GM23338 (cell line): Measurements from ENCODE around the gene IFITM10. TPM values are rescaled to one million over a fixed set of nuclear protein-coding genes. Genes with fewer than 3 reads are reported as not detected.

Experiments used
- ATAC-seq: fragments of 200-7000 bp; cut with Tn5 transposase; 3 replicates; pipeline ENCODE4 v1.9.1; 2020
- DNase-seq: peaks from one replicate; pipeline ENCODE4 v3.0.0-alpha.2; 2015; ENCODE audit warnings: low spot score
- H2AFZ ChIP-seq: fragments of 200-600 bp; sonication (generic); 2 replicates; pipeline ENCODE4 v1.8.0; 2016; ENCODE audit warnings: antibody characterized with exemption, mild to moderate bottlenecking, moderate library complexity
- H3F3A ChIP-seq: fragments of 200-600 bp; sonication (generic); replicated peaks from 2 replicates; pipeline ENCODE4 v1.8.0; 2017; ENCODE audit warnings: antibody characterized with exemption, mixed run types, low read depth
- H3K27ac ChIP-seq: fragments of 200-600 bp; sonication (generic); 2 replicates; pipeline ENCODE4 v1.6.1; 2016; ENCODE audit warnings: low read depth
- H3K27me3 ChIP-seq: fragments of 200-600 bp; sonication (generic); 2 replicates; pipeline ENCODE4 v1.8.0; 2016; ENCODE audit warnings: mild to moderate bottlenecking, mixed run types, moderate library complexity; ENCODE audit not compliant: insufficient read depth
- H3K36me3 ChIP-seq: fragments of 200-600 bp; sonication (generic); 2 replicates; pipeline ENCODE4 v1.8.0; 2016; ENCODE audit warnings: mild to moderate bottlenecking; ENCODE audit not compliant: insufficient read depth
- H3K4me1 ChIP-seq: fragments of 200-600 bp; sonication (generic); 2 replicates; pipeline ENCODE4 v1.8.0; 2016; ENCODE audit warnings: mild to moderate bottlenecking, moderate library complexity; ENCODE audit not compliant: insufficient read depth
- H3K4me2 ChIP-seq: fragments of 200-600 bp; sonication (generic); 2 replicates; pipeline ENCODE4 v1.7.1; 2017; ENCODE audit warnings: mixed run types
- H3K4me3 ChIP-seq: fragments of 200-600 bp; sonication (generic); 2 replicates; pipeline ENCODE4 v1.6.1; 2016; ENCODE audit warnings: mixed run types
- H3K79me2 ChIP-seq: fragments of 200-600 bp; sonication (generic); replicated peaks from 2 replicates; pipeline ENCODE4 v1.8.0; 2017; ENCODE audit warnings: mild to moderate bottlenecking; ENCODE audit not compliant: insufficient read depth
- H3K9me2 ChIP-seq: fragments of 200-600 bp; sonication (generic); 2 replicates; pipeline ENCODE4 v1.8.0; 2017; ENCODE audit not compliant: insufficient read depth
- H4K20me1 ChIP-seq: fragments of 200-600 bp; sonication (generic); replicated peaks from 2 replicates; pipeline ENCODE4 v1.8.0; 2017; ENCODE audit warnings: mild to moderate bottlenecking; ENCODE audit not compliant: insufficient read depth
- H3K27ac Mint-ChIP-seq: 2 replicates; pipeline ENCODE4 v1.8.0; 2020; ENCODE audit warnings: inconsistent platforms, mild to moderate bottlenecking, moderate library complexity, mixed read lengths
- H3K27me3 Mint-ChIP-seq: 3 replicates; pipeline ENCODE4 v1.8.0; 2022; ENCODE audit warnings: low read depth, mild to moderate bottlenecking, moderate library complexity, mixed read lengths, inconsistent platforms; ENCODE audit not compliant: insufficient read depth, poor library complexity
- H3K36me3 Mint-ChIP-seq: 3 replicates; pipeline ENCODE4 v1.8.0; 2021; ENCODE audit warnings: low read depth, mild to moderate bottlenecking, inconsistent platforms, moderate library complexity, mixed read lengths
- H3K4me1 Mint-ChIP-seq: 3 replicates; pipeline ENCODE4 v1.8.0; 2020; ENCODE audit warnings: mild to moderate bottlenecking, inconsistent platforms, mixed read lengths
- H3K4me3 Mint-ChIP-seq: 3 replicates; pipeline ENCODE4 v1.8.0; 2021; ENCODE audit warnings: moderate library complexity, mild to moderate bottlenecking, inconsistent platforms, mixed read lengths
- H3K9me3 Mint-ChIP-seq: 3 replicates; pipeline ENCODE4 v1.8.0; 2020; ENCODE audit warnings: moderate library complexity, mild to moderate bottlenecking, inconsistent platforms, mixed read lengths
- EZH2 ChIP-seq: fragments of 200-600 bp; sonication (generic); IDR thresholded peaks from one replicate; pipeline ENCODE4 v1.8.0; 2017; ENCODE audit warnings: antibody characterized with exemption, mild to moderate bottlenecking, low read depth; ENCODE audit not compliant: unreplicated experiment
- JUNB ChIP-seq: IDR thresholded peaks from one replicate; pipeline ENCODE4 v1.6.1; 2016; ENCODE audit warnings: antibody characterized with exemption; ENCODE audit not compliant: unreplicated experiment
- NANOG ChIP-seq: IDR thresholded peaks from 2 replicates; pipeline ENCODE4 v1.6.1; 2016; ENCODE audit warnings: antibody characterized with exemption, borderline replicate concordance
- POLR2AphosphoS5 ChIP-seq: IDR thresholded peaks from 2 replicates; pipeline ENCODE4 v1.6.1; 2016; ENCODE audit warnings: antibody characterized with exemption, low read depth
- STAT1 ChIP-seq: IDR thresholded peaks from one replicate; pipeline ENCODE4 v1.6.1; 2016; ENCODE audit warnings: antibody characterized with exemption; ENCODE audit not compliant: unreplicated experiment
- polyA plus RNA-seq: library from polyadenylated mRNA; unstranded; fragments of >200 nt; fragmentation: Nextera tagmentation; extraction: Ambion mirVana; gene quantifications from 2 replicates; pipeline ENCODE4 v1.2.1, GENCODE V29; 2016
- total RNA-seq: library from RNA; depleted of rRNA; stranded (reverse); fragments of >200 nt; shearing (Covaris generic); gene quantifications from 2 replicates; pipeline ENCODE4 v1.2.3, GENCODE V29; 2014
- TF ChIP-seq, protein P1 (sequence below): fragments of 250-450 bp; sonication (Bioruptor Pico); IDR thresholded peaks from 2 replicates; pipeline ENCODE4 v1.5.0; 2020; ENCODE audit warnings: mild to moderate bottlenecking, moderate library complexity
- TF ChIP-seq, protein P2 (sequence below), 2 experiments: fragments of 200-600 bp in 1 of 2; sonication (generic) in 1 of 2; conservative IDR thresholded peaks; 2 replicates each; pipeline versions ENCODE4 v1.5.1 to v1.6.1; 2016 to 2017; ENCODE audit warnings: antibody characterized with exemption in 2 of 2, low read depth in 2 of 2, mild to moderate bottlenecking in 2 of 2, moderate library complexity in 1 of 2
- TF ChIP-seq, protein P3 (sequence below): IDR thresholded peaks from 2 replicates; pipeline ENCODE4 v1.6.1; 2016; ENCODE audit warnings: antibody characterized with exemption

IFITM10 gene
- total and polyA plus RNA-seq, 2 experiments from 2014 or later = 0.06 TPM; not detected in 1

DNA sequence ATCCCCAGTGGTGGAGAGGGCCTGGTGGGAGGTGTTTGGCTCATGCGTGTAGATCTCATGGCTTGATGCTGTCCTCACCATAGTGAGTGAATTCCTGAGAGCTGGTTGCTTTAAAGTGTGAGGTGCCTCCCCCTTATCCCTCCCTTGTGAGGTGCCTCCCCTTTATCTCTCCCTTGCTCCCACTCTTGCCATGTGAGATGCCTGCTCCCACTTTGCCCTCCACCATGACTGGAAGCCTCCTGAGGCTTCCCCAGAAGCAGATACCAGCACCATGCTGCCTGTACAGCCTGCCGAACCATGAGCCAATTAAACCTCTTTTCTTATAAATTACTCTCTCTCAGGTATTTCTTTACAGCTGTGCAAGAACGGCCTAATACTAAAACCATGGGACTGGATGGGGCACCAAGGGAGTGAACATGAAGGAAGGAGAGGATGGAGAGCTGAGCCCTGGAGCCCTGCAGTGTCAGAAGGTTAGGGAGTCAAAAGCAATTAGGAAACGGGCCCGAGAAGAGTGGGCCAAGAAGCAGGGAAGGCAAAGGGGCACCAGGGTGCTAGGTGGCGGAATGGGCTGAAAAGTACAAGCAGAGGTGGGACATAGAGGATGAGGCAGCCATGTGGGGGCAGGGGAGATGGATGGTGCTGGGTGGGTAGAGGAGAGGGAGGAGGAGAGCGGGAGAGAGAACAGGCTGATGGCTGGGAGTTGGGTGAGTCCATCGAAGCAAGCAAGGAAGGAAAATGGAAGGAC, 9.4 kb downstream of the IFITM10 start:
- Histone ChIP-seq H3F3A (peaks cover 5% of the 10 kb centered on the region; the same call in 1 of the 2 replicates), H3K79me2 (no peaks in the 10 kb centered on the region), H3K27ac (no peak overlapping the region), H3K36me3 (no peaks in the 10 kb centered on the region), H3K9me2 (peaks cover 6% of the 10 kb centered on the region; the same call in 1 of the 2 replicates), H3K4me2 (no peak overlapping the region), H3K4me3 (no peak overlapping the region), H3K27me3 (no peaks in the 10 kb centered on the region; the same call in 1 of the 2 replicates), H3K4me1 (no peaks in the 10 kb centered on the region), H4K20me1 (no peaks in the 10 kb centered on the region), H2AFZ (no peak overlapping the region)
- no peak for DNase-seq
- Mint-ChIP-seq H3K27ac (no peak overlapping the region), H3K27me3 (peaks cover 17% of the 10 kb centered on the region), H3K4me1 (no peaks in the 10 kb centered on the region), H3K4me3 (no peak overlapping the region), H3K36me3 (no peaks in the 10 kb centered on the region; the same call in 2 of the 3 replicates), H3K9me3 (peaks cover 10% of the 10 kb centered on the region)
- TF ChIP-seq, protein P1, sequence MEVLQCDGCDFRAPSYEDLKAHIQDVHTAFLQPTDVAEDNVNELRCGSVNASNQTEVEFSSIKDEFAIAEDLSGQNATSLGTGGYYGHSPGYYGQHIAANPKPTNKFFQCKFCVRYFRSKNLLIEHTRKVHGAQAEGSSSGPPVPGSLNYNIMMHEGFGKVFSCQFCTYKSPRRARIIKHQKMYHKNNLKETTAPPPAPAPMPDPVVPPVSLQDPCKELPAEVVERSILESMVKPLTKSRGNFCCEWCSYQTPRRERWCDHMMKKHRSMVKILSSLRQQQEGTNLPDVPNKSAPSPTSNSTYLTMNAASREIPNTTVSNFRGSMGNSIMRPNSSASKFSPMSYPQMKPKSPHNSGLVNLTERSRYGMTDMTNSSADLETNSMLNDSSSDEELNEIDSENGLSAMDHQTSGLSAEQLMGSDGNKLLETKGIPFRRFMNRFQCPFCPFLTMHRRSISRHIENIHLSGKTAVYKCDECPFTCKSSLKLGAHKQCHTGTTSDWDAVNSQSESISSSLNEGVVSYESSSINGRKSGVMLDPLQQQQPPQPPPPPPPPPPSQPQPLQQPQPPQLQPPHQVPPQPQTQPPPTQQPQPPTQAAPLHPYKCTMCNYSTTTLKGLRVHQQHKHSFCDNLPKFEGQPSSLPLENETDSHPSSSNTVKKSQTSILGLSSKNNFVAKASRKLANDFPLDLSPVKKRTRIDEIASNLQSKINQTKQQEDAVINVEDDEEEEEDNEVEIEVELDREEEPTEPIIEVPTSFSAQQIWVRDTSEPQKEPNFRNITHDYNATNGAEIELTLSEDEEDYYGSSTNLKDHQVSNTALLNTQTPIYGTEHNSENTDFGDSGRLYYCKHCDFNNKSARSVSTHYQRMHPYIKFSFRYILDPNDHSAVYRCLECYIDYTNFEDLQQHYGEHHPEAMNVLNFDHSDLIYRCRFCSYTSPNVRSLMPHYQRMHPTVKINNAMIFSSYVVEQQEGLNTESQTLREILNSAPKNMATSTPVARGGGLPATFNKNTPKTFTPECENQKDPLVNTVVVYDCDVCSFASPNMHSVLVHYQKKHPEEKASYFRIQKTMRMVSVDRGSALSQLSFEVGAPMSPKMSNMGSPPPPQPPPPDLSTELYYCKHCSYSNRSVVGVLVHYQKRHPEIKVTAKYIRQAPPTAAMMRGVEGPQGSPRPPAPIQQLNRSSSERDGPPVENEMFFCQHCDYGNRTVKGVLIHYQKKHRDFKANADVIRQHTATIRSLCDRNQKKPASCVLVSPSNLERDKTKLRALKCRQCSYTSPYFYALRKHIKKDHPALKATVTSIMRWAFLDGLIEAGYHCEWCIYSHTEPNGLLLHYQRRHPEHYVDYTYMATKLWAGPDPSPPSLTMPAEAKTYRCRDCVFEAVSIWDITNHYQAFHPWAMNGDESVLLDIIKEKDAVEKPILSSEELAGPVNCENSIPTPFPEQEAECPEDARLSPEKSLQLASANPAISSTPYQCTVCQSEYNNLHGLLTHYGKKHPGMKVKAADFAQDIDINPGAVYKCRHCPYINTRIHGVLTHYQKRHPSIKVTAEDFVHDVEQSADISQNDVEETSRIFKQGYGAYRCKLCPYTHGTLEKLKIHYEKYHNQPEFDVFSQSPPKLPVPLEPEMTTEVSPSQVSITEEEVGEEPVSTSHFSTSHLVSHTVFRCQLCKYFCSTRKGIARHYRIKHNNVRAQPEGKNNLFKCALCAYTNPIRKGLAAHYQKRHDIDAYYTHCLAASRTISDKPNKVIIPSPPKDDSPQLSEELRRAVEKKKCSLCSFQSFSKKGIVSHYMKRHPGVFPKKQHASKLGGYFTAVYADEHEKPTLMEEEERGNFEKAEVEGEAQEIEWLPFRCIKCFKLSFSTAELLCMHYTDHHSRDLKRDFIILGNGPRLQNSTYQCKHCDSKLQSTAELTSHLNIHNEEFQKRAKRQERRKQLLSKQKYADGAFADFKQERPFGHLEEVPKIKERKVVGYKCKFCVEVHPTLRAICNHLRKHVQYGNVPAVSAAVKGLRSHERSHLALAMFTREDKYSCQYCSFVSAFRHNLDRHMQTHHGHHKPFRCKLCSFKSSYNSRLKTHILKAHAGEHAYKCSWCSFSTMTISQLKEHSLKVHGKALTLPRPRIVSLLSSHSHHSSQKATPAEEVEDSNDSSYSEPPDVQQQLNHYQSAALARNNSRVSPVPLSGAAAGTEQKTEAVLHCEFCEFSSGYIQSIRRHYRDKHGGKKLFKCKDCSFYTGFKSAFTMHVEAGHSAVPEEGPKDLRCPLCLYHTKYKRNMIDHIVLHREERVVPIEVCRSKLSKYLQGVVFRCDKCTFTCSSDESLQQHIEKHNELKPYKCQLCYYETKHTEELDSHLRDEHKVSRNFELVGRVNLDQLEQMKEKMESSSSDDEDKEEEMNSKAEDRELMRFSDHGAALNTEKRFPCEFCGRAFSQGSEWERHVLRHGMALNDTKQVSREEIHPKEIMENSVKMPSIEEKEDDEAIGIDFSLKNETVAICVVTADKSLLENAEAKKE (CRISPR knock-in tag) = no peak
- no peak for TF ChIP-seq EZH2
- ATAC-seq = no peak

DNA sequence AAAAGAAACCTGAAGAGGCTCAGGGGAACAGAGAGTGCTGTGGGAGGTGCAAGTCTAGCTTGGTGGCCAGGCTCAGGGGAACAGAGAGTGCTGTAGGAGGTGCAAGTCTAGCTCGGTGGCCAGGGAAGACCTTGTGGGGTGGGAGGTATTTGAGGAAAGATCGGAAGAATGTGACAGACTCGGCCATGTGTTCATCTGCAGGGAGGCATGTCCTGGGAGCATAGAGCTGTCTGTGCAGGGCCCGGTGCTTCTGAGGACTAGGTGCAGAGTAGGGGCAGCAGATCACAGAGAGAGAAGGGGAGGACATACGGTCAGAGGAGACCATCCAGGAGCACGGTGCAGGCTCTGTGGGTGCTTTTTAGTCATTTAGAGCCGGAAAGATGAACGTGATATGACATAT, 10.8 kb downstream of the IFITM10 start:
- no peaks in the 10 kb centered on the region for H3K4me1 ChIP-seq
- ATAC-seq = no peak
- H3K36me3 ChIP-seq = no peaks in the 10 kb centered on the region
- no peak overlapping the region for H3K27ac Mint-ChIP-seq
- no peak overlapping the region for H3K4me3 ChIP-seq
- H2AFZ ChIP-seq = no peak overlapping the region
- no peak for DNase-seq
- H3K79me2 ChIP-seq = no peaks in the 10 kb centered on the region
- H3K27me3 ChIP-seq = no peaks in the 10 kb centered on the region; the same call in 1 of the 2 replicates
- peaks cover 6% of the 10 kb centered on the region; the same call in 1 of the 2 replicates for H3K9me2 ChIP-seq
- peaks cover 5% of the 10 kb centered on the region; the same call in 2 of the 3 replicates for H3K9me3 Mint-ChIP-seq
- H3K36me3 Mint-ChIP-seq = no peaks in the 10 kb centered on the region
- H3K4me3 Mint-ChIP-seq = no peak overlapping the region
- H3K27ac ChIP-seq = no peak overlapping the region
- no peaks in the 10 kb centered on the region; the same call in 2 of the 3 replicates for H3K4me1 Mint-ChIP-seq
- H3K4me2 ChIP-seq = no peak overlapping the region
- H4K20me1 ChIP-seq = no peaks in the 10 kb centered on the region
- H3K27me3 Mint-ChIP-seq = peaks cover 17% of the 10 kb centered on the region
- no peaks in the 10 kb centered on the region for H3F3A ChIP-seq
- no peak for TF ChIP-seq JUNB
- TF ChIP-seq, protein P2, sequence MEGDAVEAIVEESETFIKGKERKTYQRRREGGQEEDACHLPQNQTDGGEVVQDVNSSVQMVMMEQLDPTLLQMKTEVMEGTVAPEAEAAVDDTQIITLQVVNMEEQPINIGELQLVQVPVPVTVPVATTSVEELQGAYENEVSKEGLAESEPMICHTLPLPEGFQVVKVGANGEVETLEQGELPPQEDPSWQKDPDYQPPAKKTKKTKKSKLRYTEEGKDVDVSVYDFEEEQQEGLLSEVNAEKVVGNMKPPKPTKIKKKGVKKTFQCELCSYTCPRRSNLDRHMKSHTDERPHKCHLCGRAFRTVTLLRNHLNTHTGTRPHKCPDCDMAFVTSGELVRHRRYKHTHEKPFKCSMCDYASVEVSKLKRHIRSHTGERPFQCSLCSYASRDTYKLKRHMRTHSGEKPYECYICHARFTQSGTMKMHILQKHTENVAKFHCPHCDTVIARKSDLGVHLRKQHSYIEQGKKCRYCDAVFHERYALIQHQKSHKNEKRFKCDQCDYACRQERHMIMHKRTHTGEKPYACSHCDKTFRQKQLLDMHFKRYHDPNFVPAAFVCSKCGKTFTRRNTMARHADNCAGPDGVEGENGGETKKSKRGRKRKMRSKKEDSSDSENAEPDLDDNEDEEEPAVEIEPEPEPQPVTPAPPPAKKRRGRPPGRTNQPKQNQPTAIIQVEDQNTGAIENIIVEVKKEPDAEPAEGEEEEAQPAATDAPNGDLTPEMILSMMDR (conservative IDR thresholded peaks at IDR 0.05; ENCODE audit: low read depth in 2 of 2) = no peak
- no peak for TF ChIP-seq NANOG
- no peak for TF ChIP-seq STAT1
- TF ChIP-seq, protein P3, sequence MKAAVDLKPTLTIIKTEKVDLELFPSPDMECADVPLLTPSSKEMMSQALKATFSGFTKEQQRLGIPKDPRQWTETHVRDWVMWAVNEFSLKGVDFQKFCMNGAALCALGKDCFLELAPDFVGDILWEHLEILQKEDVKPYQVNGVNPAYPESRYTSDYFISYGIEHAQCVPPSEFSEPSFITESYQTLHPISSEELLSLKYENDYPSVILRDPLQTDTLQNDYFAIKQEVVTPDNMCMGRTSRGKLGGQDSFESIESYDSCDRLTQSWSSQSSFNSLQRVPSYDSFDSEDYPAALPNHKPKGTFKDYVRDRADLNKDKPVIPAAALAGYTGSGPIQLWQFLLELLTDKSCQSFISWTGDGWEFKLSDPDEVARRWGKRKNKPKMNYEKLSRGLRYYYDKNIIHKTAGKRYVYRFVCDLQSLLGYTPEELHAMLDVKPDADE = no peak
- no peak for TF ChIP-seq POLR2AphosphoS5
